ENCODE measurements around the gene PSMC3. TPM values are rescaled to one million over a fixed set of nuclear protein-coding genes. Genes with fewer than 3 reads are reported as not detected.

PSMC3 gene
- total RNA-seq, 1 experiment from 2014 or later, result 701 TPM

GRCh38 chr11:47390422-47390760, 35.8 kb downstream of the PSMC3 start:
- TF ChIP-seq EZH2 (IDR thresholded peaks at IDR 0.05; ENCODE audit: borderline replicate concordance, low read depth, low read length, poor library complexity, severe bottlenecking), result no peak
- TF ChIP-seq, protein P1, sequence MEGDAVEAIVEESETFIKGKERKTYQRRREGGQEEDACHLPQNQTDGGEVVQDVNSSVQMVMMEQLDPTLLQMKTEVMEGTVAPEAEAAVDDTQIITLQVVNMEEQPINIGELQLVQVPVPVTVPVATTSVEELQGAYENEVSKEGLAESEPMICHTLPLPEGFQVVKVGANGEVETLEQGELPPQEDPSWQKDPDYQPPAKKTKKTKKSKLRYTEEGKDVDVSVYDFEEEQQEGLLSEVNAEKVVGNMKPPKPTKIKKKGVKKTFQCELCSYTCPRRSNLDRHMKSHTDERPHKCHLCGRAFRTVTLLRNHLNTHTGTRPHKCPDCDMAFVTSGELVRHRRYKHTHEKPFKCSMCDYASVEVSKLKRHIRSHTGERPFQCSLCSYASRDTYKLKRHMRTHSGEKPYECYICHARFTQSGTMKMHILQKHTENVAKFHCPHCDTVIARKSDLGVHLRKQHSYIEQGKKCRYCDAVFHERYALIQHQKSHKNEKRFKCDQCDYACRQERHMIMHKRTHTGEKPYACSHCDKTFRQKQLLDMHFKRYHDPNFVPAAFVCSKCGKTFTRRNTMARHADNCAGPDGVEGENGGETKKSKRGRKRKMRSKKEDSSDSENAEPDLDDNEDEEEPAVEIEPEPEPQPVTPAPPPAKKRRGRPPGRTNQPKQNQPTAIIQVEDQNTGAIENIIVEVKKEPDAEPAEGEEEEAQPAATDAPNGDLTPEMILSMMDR (conservative IDR thresholded peaks at IDR 0.05; ENCODE audit: low read depth, low read length), result no peak
- DNase-seq (ENCODE audit: low spot score), result no peak
- intact Hi-C loops (cut with micrococcal nuclease; ENCODE audit: unreplicated experiment), result no loop called here
- ChIA-PET CTCF (interaction anchor here (0.6 kb wide), 1 partner anchor 31 kb away, joined by 6 read pairs; no protein-coding TSS in a partner anchor), POLR2A (ENCODE audit: low non-redundant PET) (no interaction called here)
- no peak overlapping the region for H3K27ac ChIP-seq (ENCODE audit: low read depth, low read length, poor library complexity, severe bottlenecking)
- H3K4me3 ChIP-seq (ENCODE audit: low read depth, low read length, poor library complexity, severe bottlenecking), result no peak overlapping the region
- no peaks in the 10 kb centered on the region for H3K4me1 ChIP-seq (ENCODE audit: insufficient read depth, low read length, poor library complexity, severe bottlenecking)
- no peaks in the 10 kb centered on the region for H3K36me3 ChIP-seq (ENCODE audit: insufficient read depth, low read length, poor library complexity, severe bottlenecking)
- no TSS peak for BruUV-seq (replicated peaks)
- H3K27me3 ChIP-seq (replicated peaks; ENCODE audit: insufficient read depth, low read depth, low read length, poor library complexity), result no peaks in the 10 kb centered on the region
- no peaks in the 10 kb centered on the region for H3K9me3 ChIP-seq (ENCODE audit: low read depth, low read length, poor library complexity, severe bottlenecking)

DNA sequence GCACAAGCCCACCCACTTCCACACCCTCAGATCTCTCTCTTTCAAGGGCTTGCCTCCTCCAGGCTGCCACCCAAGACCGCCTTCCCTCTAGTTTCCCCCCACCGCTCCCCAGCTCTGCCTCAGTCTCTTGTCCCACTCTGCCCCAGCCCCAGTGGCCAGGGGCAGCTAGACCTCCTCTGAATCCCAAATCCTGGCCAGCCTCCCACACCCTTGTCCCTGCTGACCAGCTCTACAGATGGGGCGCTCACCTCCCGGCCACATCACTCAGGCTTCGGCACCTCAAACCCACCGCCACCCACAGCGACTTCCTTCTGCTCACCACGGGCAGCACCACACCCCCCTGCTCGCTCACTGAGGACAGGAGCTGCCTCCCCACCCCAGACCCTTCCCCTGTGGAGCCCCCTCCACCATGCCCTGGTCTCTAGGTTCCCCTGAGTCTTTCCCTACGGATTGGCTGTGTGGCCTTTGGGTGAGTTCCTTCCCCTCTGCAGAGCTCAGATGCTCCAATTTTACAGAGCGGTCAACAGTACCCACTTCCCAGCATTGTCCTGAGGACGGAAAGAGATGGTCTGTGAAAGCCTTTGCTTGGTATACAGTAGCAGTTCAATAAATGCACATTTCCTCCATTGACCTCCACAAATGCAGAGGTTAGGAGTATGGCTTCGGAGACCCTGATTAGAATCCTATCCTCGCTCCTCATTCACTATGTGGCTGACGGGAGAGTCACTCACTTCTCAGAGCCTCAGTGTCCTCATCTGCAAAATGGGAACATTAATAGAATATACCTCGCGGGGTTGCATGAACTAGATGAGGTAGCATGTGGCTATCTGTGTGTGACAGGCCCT, 36.4 kb downstream of the PSMC3 start:
- Histone ChIP-seq H3K4me1 (ENCODE audit: insufficient read depth, low read length, poor library complexity, severe bottlenecking) (no peaks in the 10 kb centered on the region), H3K27me3 (replicated peaks; ENCODE audit: insufficient read depth, low read depth, low read length, poor library complexity) (no peaks in the 10 kb centered on the region), H3K9me3 (ENCODE audit: low read depth, low read length, poor library complexity, severe bottlenecking) (no peaks in the 10 kb centered on the region), H3K36me3 (ENCODE audit: insufficient read depth, low read length, poor library complexity, severe bottlenecking) (no peaks in the 10 kb centered on the region), H3K27ac (ENCODE audit: low read depth, low read length, poor library complexity, severe bottlenecking) (no peak overlapping the region), H3K4me3 (ENCODE audit: low read depth, low read length, poor library complexity, severe bottlenecking) (no peak overlapping the region)
- BruUV-seq (replicated peaks), result no TSS peak
- intact Hi-C loops (cut with micrococcal nuclease; ENCODE audit: unreplicated experiment), result no loop called here
- ChIA-PET POLR2A (ENCODE audit: low non-redundant PET) (no interaction called here), CTCF (interaction anchor here (0.6 kb wide), 1 partner anchor 31 kb away, joined by 6 read pairs; no protein-coding TSS in a partner anchor)
- DNase-seq (ENCODE audit: low spot score), result no peak
- no peak for TF ChIP-seq EZH2 (IDR thresholded peaks at IDR 0.05; ENCODE audit: borderline replicate concordance, low read depth, low read length, poor library complexity, severe bottlenecking)
- TF ChIP-seq, protein P1 (conservative IDR thresholded peaks at IDR 0.05; ENCODE audit: low read depth, low read length), result no peak

DNA sequence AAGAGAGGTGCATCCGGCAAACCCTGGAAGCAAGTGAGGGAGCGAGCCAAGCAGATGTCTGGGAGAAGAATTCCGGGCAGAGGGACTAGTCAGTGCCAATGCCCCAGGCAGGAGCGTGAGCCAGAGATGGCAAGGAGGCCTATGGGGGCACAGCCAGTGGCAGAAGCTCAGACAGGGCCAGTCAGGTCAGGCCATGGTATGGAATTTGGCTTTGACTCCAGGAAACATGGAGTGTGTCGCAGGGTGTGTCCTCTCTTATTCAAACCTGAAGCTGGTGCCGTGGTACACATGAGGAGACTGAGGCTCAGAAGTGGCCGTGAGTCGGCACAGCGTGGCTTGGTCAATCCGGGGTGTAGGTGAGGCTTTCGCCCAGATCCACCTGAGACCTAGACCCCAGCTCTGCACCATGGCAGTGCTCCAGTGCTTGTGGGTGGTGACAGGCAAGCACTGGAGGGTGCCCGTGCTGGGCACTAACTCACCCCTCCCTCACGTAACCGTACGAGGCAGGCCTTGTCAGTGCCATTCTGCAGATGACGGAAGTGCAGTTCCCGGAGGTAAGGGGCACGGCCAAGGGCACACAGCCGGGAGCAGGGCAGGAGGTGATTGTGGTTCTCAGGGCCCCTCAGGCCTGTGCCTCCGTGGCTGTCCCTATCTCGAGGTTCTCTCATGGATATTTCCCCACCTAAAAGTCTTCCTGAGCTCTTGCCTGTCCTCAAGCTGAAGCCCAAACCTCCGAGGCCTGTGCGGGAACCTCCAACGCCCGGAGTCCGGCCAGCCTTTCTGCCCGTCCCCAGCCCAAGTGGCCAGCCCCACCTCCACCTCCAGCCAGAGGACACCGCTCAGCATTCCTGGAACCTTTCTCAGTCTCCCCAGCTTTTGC, 37.3 kb downstream of the PSMC3 start:
- intact Hi-C loops (cut with micrococcal nuclease; ENCODE audit: unreplicated experiment), result no loop called here
- no peaks in the 10 kb centered on the region for H3K36me3 ChIP-seq (ENCODE audit: insufficient read depth, low read length, poor library complexity, severe bottlenecking)
- H3K27me3 ChIP-seq (replicated peaks; ENCODE audit: insufficient read depth, low read depth, low read length, poor library complexity), result no peaks in the 10 kb centered on the region
- no peaks in the 10 kb centered on the region for H3K9me3 ChIP-seq (ENCODE audit: low read depth, low read length, poor library complexity, severe bottlenecking)
- H3K4me1 ChIP-seq (ENCODE audit: insufficient read depth, low read length, poor library complexity, severe bottlenecking), result no peaks in the 10 kb centered on the region
- CTCF ChIA-PET, result interaction anchor here (0.6 kb wide), 1 partner anchor 12 kb away, joined by 11 read pairs; no protein-coding TSS in a partner anchor
- H3K27ac ChIP-seq (ENCODE audit: low read depth, low read length, poor library complexity, severe bottlenecking), result no peak overlapping the region
- TF ChIP-seq, protein P1 (conservative IDR thresholded peaks at IDR 0.05; ENCODE audit: low read depth, low read length), result no peak
- TF ChIP-seq EZH2 (IDR thresholded peaks at IDR 0.05; ENCODE audit: borderline replicate concordance, low read depth, low read length, poor library complexity, severe bottlenecking), result no peak
- H3K4me3 ChIP-seq (ENCODE audit: low read depth, low read length, poor library complexity, severe bottlenecking), result no peak overlapping the region
- no TSS peak for BruUV-seq (replicated peaks)
- POLR2A ChIA-PET (ENCODE audit: low non-redundant PET), result no interaction called here
- DNase-seq (ENCODE audit: low spot score), result no peak

All from A673 (cell line).